SK-N-SH (cell line): ENCODE results near the gene KRTAP10-7.

Source experiments
- CTCF ChIP-seq: fragments of 200-600 bp; sonication (generic); IDR thresholded peaks from 2 replicates; pipeline ENCODE4 v1.6.1; 2017; ENCODE audit warnings: antibody characterized with exemption, mild to moderate bottlenecking, moderate library complexity
- MAX ChIP-seq: IDR thresholded peaks from 2 replicates; pipeline ENCODE4 v1.4.0; 2012; ENCODE audit warnings: low read depth
- RCOR1 ChIP-seq: fragments of 150-350 bp; IDR thresholded peaks from 2 replicates; pipeline ENCODE4 v1.6.1; 2017; ENCODE audit warnings: antibody characterized with exemption, low read length
- USF2 ChIP-seq: fragments of 150-350 bp; IDR thresholded peaks from 2 replicates; pipeline ENCODE4 v1.6.1; 2017; ENCODE audit warnings: antibody characterized with exemption, low read length, low read depth, borderline replicate concordance
- YY1 ChIP-seq: IDR thresholded peaks from 2 replicates; pipeline ENCODE4 v1.4.0; 2012; ENCODE audit warnings: low read depth, mild to moderate bottlenecking

- TF ChIP-seq MAX (no peak), CTCF (no peak), RCOR1 (no peak), USF2 (no peak), YY1 (no peak)
These were observed 49.6 kb upstream of the KRTAP10-7 start for GRCh38 chr21:44550807-44551206.
